Stimulated activated effector memory CD8-positive, alpha-beta T cell treated with anti-CD3 and anti-CD28 coated beads, Interleukin-12 subunit alpha, Interleukin-12 subunit beta, amount 100 ng/mL, for 72 hours (primary cell): ENCODE data around the gene ELAVL1.
"Not testable (repeated sequence)": the region's sequence is repeated elsewhere in the genome, so short reads cannot be mapped to it uniquely, and the experiment has no call there.

Experiments used
- ATAC-seq: fragments of 150-1000 bp; cut with Tn5 transposase; 2 replicates; pipeline ENCODE4 v1.10.0; 2021
- DNase-seq, 2 donors: peaks; one replicate each; pipeline ENCODE4 v3.0.0; 2021 to 2022; ENCODE audit warnings: low spot score in 2 of 2
- H3K27ac Mint-ChIP-seq: one replicate; pipeline ENCODE4 v1.8.0; 2022; ENCODE audit warnings: mild to moderate bottlenecking, mixed read lengths
- H3K36me3 Mint-ChIP-seq: one replicate; pipeline ENCODE4 v1.8.0; 2022; ENCODE audit warnings: mild to moderate bottlenecking, mixed read lengths
- H3K4me1 Mint-ChIP-seq: one replicate; pipeline ENCODE4 v1.8.0; 2022; ENCODE audit warnings: mixed read lengths
- H3K4me3 Mint-ChIP-seq: one replicate; pipeline ENCODE4 v1.8.0; 2022; ENCODE audit warnings: mild to moderate bottlenecking, mixed read lengths
- H3K9me3 Mint-ChIP-seq: one replicate; pipeline ENCODE4 v1.8.0; 2022; ENCODE audit warnings: mixed read lengths

ELAVL1 gene

DNA sequence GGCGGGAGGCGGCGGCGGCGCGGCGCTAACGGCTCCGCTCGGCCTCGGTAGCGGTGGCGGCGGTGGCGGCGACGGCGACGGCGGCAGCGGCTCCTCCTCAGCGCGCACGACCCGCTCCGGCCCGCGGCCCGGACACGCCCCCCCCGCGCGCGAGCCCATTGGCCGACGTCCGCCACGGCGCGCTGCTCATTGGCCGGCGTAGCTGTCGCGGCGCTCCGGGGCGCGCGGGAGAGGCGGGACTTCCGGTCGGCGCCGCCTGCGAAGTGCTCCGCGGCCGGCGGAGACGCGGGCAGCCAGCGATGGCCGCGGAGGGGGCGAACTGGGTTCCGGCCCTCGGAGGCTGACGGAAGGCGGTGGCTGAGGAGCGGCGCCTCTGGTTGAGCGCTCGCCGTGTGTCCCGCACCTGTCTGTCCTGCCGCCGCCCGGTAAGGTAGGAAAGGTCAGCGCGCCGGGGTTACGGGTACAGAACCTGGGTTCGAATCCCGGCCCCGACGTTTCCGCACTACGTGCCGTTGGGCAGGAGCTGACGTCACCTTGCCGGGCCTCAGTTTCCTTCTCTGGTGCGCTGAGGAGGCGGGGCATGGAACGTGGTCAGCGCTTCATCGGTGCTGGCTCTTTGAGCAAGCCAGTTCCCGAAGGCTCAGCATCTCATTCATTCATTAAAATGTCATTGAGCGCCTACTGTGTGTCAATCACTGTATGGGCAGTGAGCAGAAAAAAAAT, at the start of gene ELAVL1:
TSS of gene ELAVL1 (minus strand) at position 108 of the 723 bp plus-strand sequence. CDS start 13,826 bp downstream, outside the sequence.
- peaks cover 28% of the 10 kb centered on the region for H3K36me3 Mint-ChIP-seq
- no peaks in the 10 kb centered on the region for H3K9me3 Mint-ChIP-seq
- peaks cover 38% of the 10 kb centered on the region for H3K4me1 Mint-ChIP-seq
- H3K27ac Mint-ChIP-seq: peak within 1 kb of the TSS; percentile 79
- peak within 1 kb of the TSS; percentile 89 for H3K4me3 Mint-ChIP-seq
- peak; percentile 88 to 92 for DNase-seq
- ATAC-seq: peak; percentile 95

DNA sequence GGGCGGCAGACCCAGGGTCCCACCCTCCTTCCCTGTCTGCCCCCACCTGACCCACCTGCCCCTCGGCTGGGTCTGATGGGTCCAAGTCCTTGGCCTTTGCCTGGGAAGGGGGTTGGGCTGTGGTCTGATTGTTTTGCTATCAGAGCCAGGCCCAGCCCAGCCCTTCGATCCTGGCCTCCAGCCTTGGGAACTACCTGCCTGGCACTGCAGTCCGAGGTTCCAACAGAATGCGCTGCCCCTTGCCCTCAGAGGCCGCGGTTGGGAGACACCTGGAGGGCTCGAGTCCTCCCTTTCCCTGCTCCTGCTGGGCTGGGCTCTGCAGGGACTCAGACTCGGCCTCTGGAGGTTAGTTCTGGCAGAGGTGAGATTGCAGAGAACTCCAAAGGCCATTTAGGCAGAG, 48.7 kb upstream of the ELAVL1 start:
- H3K36me3 Mint-ChIP-seq: no peaks in the 10 kb centered on the region
- no peaks in the 10 kb centered on the region for H3K9me3 Mint-ChIP-seq
- ATAC-seq (no peak), DNase-seq (no peak)
- peak overlapping the region; percentile 9 for H3K27ac Mint-ChIP-seq
- H3K4me3 Mint-ChIP-seq: no peak overlapping the region
- peaks cover 16% of the 10 kb centered on the region for H3K4me1 Mint-ChIP-seq

DNA sequence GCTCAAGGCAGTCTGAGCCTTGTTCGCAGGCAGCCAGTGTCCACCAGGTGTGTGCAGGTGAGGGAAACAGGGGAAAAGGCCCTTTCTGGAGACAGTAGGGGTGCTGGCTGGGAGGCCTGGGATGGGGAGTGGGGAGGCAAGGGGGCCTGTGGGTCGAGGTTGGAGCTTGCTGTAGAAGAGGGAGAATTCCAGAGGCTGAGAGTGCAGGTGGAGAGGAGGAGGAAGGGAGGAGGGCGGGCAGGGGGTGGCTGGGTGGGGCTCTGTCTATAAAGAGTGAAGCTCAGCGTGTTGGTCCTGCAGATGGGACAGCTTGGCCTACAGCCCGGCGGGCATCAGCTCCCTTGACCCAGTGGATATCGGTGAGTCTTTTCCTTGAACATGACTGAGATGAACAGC, 47.0 kb upstream of the ELAVL1 start, which contains the start of gene CCL25:
TSS of gene CCL25 (plus strand) at position 297 of the 396 bp plus-strand sequence. CDS start 290 bp downstream, outside the sequence.
- peak within 1 kb of the TSS; percentile 38 for H3K27ac Mint-ChIP-seq
- DNase-seq (no peak), ATAC-seq (no peak)
- peaks cover 16% of the 10 kb centered on the region for H3K4me1 Mint-ChIP-seq
- no peaks in the 10 kb centered on the region for H3K36me3 Mint-ChIP-seq
- no peak within 1 kb of the TSS for H3K4me3 Mint-ChIP-seq
- H3K9me3 Mint-ChIP-seq: no peaks in the 10 kb centered on the region

DNA sequence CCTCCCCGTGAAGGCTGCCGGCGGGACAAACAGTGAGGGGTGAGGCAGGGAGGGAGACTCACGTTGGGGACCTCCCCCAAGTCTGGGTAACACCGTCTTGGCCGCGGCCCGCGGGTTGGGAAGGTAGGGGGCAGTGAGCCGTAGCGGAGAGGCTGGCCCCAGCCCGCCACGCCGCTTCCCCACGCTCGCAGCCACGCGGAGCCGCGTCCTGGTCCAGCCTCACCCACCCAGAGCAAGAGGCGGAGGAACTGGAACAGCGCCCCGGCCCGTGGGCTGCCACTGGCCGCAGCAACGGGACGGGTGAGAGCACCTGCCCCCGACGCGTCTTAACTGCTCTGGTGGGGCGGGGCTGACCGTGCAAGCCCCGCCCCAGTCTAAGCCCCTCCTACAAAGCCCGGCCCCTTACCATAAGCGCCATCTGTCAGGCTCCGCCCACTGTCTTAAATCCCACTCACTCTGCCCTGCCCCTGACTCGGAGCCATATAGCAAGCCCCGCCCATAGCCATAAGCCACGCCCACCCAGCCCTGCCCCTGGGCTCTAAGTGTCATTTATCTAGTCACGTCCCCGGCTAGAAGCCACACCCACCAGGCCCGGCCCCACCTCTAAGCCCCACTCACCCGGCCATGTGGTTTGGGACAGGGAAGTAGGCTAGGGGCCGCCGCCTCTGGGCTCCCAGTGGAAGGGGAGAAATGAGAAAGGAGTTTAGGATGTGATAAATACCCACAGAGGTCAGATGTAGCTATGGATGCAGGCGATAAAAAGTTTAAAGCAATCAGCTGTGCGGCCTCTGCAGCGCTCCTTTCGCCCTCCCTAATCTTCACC, 45.0 kb upstream of the ELAVL1 start:
- DNase-seq: peak; percentile 72 to 90
- H3K27ac Mint-ChIP-seq: peak overlapping the region; percentile 63
- H3K4me3 Mint-ChIP-seq: peak overlapping the region; percentile 66
- H3K4me1 Mint-ChIP-seq: peaks cover 16% of the 10 kb centered on the region
- H3K36me3 Mint-ChIP-seq: no peaks in the 10 kb centered on the region
- no peaks in the 10 kb centered on the region for H3K9me3 Mint-ChIP-seq
- peak; percentile 93 for ATAC-seq

DNA sequence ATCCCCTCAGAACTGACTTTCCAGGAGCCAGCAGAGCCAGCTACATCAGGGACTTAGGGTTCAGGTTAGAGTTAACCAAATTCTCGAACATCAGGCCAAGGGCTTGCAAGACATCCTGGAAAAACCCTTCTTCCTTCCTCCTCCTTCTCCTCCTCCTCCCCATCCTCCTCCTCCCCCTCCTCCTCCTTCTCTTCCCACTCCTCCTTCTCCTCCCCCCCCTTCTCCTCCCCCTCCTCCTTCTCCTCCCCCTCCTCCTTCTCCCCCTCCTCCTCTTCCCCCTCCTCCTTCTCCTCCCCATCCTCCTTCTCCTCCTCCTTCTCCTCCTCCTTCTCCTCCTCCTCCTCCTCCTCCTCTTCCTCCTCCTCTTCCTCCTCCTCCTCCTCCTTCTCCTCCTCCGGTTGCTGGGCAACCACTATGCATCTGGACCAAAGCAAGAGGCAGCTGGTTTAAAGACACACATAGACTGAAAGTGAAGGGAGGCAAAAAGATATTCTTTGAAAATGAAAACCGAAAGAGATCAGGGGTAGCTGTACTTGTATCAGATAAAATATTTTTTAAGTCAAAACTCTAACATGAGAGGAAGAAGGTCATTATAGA, 41.2 kb upstream of the ELAVL1 start:
- no peak for DNase-seq
- ATAC-seq: no peak
- H3K27ac Mint-ChIP-seq: no peak overlapping the region

DNA sequence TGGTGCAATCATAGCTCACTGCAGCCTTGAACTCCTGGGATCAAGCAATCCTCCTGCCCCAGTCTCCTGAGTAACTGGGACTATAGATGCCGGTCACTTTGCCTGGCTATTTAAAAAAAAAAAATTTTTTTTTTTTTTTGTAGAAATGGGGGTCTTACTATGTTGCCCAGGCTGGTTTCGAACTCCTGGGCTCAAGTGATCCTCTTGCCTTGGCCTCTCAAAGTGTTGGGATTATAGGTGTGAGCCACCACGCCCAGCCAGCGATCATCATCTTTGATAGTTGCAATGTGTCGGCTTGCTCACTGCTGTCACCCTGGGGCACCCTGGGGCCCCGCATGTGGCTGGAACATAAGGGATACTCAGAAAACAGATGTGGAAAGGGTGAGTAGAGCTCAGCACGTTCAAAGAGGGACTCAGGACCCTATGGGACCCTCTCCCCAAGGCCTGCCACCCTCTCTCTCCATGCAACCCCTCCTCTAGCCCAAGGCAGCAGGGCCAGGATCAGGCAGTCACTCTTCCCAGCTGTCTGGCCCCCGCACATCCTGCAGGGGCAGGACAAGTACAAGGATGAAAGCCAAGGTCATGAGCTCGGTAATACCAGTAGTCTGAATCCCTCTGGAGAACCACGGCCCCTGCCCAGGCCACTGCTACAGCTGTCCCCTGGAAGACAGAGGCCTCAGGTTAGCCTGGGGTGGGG, 40.6 kb upstream of the ELAVL1 start:
- H3K27ac Mint-ChIP-seq: no peak overlapping the region
- no peaks in the 10 kb centered on the region for H3K36me3 Mint-ChIP-seq
- DNase-seq (no peak), ATAC-seq (no peak)
- H3K4me1 Mint-ChIP-seq: peaks cover 8% of the 10 kb centered on the region
- no peak overlapping the region for H3K4me3 Mint-ChIP-seq
- no peaks in the 10 kb centered on the region for H3K9me3 Mint-ChIP-seq

More for the DNA sequence above, 41.2 kb upstream of the ELAVL1 start:
- Mint-ChIP-seq H3K9me3 (no peaks in the 10 kb centered on the region), H3K36me3 (no peaks in the 10 kb centered on the region), H3K4me3 (no peak overlapping the region), H3K4me1 (peaks cover 8% of the 10 kb centered on the region)

DNA sequence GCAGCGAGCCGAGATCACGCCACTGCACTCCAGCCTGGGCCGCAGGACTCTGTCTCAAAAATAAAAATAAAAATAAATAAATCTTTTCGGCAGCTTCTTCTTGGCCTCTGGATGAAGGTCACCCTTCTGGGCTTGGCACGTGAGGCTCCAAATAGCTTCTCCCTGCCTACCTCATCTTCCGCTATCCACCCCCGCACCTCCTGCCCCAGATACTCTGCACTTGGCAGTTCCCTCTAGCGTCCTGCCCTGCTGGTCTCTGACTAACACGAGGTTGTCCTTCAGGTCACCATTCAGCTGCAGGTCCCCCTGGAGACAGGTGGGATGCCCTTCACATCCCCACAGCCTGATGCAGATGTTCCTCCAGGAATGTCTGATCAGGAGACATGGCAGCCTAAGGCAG, 38.6 kb upstream of the ELAVL1 start:
- ATAC-seq (no peak), DNase-seq (no peak)
- H3K4me3 Mint-ChIP-seq: no peak overlapping the region
- no peaks in the 10 kb centered on the region for H3K36me3 Mint-ChIP-seq
- H3K9me3 Mint-ChIP-seq: no peaks in the 10 kb centered on the region
- H3K4me1 Mint-ChIP-seq: no peaks in the 10 kb centered on the region
- H3K27ac Mint-ChIP-seq: no peak overlapping the region

DNA sequence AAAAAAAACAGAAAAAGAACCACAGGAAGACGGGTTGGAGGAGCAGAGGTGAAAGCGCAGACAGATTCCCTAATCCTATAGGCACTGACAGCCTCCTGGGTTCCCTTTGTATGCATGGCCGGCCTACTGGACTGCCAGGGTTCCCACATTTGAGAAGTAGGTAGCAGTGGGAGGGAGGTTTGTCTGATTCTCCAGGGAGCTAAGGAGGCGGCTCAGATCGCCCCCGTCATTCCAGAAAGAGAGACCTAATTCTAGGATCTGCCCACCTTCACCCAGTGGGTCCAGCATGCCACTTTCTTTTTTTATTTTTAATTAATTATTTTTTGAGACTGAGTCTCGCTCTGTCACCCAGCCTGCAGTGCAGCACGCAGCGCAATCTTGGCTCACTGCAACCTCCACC, 37.5 kb upstream of the ELAVL1 start:
- Mint-ChIP-seq H3K9me3 (no peaks in the 10 kb centered on the region), H3K36me3 (no peaks in the 10 kb centered on the region), H3K4me3 (no peak overlapping the region), H3K27ac (no peak overlapping the region), H3K4me1 (no peaks in the 10 kb centered on the region)
- ATAC-seq: no peak
- no peak for DNase-seq

DNA sequence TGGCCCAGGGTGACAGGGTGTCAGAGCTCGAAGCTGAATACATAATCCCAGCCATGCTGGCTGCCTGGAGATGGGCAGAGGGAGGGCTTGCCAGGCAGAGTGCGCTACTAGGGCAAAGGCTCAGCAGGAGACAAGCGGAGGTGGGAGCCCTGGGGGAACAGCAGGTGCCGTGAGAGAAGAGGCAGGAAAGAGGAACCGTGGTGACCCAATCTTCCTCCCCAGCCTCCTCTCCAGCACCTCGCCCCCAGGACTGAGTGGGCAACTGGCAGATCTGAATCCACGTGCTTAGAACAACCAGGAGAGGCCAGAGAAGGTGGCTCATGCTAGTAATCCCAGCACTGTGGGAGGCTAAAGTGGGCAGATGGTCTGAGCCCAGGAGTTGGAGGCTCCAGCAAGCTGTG, 36.1 kb upstream of the ELAVL1 start:
- DNase-seq (no peak), ATAC-seq (no peak)
- Mint-ChIP-seq H3K9me3 (no peaks in the 10 kb centered on the region), H3K4me3 (no peak overlapping the region), H3K36me3 (no peaks in the 10 kb centered on the region), H3K4me1 (no peaks in the 10 kb centered on the region), H3K27ac (no peak overlapping the region)

DNA sequence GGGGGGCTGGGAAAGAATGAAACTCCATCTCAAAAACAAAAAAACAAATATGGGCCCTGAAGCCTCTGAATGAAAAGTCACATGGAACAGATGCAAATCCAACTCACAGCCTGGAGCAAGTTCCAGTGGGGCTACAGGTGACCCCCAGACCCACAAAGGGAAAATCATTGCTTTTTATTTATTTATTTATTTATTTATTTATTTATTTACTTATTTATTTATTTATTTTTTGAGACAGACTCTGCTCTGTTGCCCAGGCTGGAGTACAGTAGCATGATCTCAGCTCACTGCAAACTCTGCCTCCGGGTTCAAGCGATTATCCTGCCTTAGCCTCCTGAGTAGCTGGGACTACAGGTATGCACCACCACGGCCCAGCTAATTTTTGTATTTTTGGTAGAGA, 33.8 kb upstream of the ELAVL1 start:
- Mint-ChIP-seq H3K4me1 (no peaks in the 10 kb centered on the region), H3K4me3 (no peak overlapping the region), H3K36me3 (no peaks in the 10 kb centered on the region), H3K27ac (no peak overlapping the region), H3K9me3 (no peaks in the 10 kb centered on the region)
- ATAC-seq (no peak), DNase-seq (no peak)

DNA sequence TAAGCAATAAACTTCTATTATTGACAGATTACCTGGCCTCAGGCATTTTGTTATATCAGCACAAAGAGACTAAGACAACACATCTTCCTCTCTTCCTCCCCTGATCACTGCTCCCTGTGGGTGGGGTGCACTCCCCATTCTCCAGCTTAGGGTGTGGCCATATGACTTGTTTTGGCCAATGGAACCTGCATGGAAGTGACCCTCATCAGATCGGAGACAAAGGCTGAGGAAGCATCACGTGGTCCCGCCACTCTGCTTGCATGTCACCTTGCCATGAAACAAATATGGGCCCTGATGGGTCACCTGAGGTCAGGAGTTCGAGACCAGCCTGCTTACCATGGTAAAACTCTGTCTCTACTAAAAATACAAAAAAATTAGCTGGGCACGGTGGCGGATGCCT, 33.4 kb upstream of the ELAVL1 start:
- no peak for DNase-seq
- Mint-ChIP-seq H3K9me3 (no peaks in the 10 kb centered on the region), H3K27ac (no peak overlapping the region), H3K36me3 (no peaks in the 10 kb centered on the region), H3K4me1 (no peaks in the 10 kb centered on the region), H3K4me3 (no peak overlapping the region)
- ATAC-seq: no peak

DNA sequence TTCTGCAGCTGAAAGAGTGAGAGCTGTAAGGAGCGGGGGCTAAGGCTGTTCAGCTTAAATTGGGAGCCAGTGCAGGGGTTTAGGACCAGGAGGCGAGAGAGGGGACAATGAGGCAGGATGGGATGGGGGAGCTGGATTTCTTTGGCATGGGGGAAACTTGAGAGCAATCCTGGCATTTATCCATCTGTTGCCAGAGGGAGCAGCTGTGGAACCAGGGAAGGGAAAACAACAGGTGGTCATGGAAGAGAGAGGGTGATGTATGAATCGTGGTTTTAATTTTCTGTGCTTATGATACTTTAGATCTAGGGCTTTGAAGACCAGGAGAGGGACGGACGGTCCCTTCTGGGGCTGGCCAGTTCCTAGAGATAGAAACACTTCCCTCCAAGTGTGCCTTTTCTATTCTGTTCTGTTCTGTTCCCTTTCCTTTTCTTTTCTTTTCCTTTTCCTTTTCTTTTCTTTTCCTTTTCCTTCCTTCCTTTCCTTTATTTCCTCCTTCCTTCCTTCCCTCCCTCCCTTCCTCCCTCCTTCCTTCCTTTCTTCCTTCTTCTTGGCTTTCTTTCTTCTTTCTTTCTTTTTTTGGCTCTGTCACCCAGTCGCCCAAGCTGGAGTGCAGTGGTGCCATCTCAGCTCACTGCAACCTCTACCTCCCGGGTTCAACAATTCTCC, 31.1 kb upstream of the ELAVL1 start:
- H3K36me3 Mint-ChIP-seq: no peaks in the 10 kb centered on the region

DNA sequence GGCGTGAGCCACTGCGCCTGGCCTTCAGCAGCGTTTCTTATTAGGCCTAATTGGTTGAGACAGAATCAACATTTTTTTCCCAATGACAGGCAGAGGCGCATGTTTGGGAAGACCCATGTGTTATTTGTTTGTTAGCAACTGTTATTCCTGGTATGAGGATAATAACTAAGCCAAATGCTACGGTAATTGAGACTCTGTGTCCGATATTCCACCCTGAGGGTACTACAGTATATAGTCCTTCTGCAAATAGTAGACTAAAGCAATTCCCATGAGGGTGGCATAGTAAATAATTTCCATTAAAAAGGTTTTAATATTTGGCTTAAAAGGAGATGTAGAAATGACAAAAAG, 28.7 kb upstream of the ELAVL1 start:
- no peaks in the 10 kb centered on the region for H3K9me3 Mint-ChIP-seq
- DNase-seq: no peak
- no peaks in the 10 kb centered on the region for H3K36me3 Mint-ChIP-seq
- no peak overlapping the region for H3K4me3 Mint-ChIP-seq
- no peaks in the 10 kb centered on the region for H3K4me1 Mint-ChIP-seq
- no peak overlapping the region for H3K27ac Mint-ChIP-seq
- no peak for ATAC-seq

More for the DNA sequence above, 31.1 kb upstream of the ELAVL1 start:
- DNase-seq (no peak), ATAC-seq (no peak)
- Mint-ChIP-seq H3K9me3 (no peaks in the 10 kb centered on the region), H3K27ac (no peak overlapping the region), H3K4me3 (no peak overlapping the region), H3K4me1 (no peaks in the 10 kb centered on the region)

DNA sequence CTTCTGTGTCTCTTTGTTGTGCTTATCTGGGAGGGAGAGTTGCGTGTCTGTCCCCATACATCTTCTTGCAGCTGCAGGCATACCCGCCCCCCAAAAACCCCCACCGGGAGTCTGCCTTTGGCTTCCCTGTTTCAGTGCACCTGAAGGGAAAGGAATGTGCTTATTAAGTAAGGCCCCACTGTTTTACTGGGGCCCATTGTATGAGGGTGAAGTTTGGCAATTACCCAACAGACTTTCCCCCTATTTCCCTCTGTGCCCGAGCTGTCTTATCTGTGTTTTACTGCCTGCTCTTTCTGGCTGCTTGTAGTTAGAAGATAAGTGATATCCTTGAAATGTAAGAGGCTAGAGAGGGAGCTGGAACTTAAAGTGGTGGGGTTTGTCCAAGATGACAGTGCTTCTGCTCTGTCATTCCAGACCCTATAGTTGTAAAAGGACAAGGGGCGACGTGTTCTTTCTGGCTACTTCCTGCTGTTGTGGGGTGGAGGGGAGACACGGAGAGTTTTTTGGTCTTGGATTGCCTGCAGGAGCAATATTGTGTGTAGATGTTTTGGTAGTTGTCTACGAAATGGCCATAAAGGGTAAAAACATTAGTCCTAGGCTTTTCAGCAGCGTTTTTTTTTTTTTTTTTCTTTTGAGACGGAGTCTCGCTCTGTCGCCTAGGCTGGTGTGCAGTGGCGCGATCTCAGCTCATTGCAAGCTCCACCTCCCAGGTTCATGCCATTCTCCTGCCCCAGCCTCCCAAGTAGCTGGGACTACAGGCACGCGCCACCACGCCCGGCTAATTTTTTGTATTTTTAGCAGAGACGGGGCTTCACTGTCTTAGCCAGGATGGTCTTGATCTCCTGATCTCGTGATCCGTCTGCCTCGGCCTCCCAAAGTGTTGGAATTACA, 28.1 kb upstream of the ELAVL1 start:
- H3K4me1 Mint-ChIP-seq, H3K36me3 Mint-ChIP-seq, H3K27ac Mint-ChIP-seq, H3K4me3 Mint-ChIP-seq, H3K9me3 Mint-ChIP-seq, DNase-seq, ATAC-seq: not testable (repeated sequence)
